HuH-7 (cell line): ENCODE data around the gene NPFF.
"Not testable (repeated sequence)": the region's sequence is repeated elsewhere in the genome, so short reads cannot be mapped to it uniquely, and the experiment has no call there.

Source experiments
- DNase-seq: peaks from one replicate; pipeline ENCODE4 v3.0.0; 2011; ENCODE audit warnings: low spot score

NPFF gene

GRCh38 chr12:53495903-53496751 lies 11.2 kb downstream of the NPFF start:
- DNase-seq: peak; percentile 47

GRCh38 chr12:53493610-53494391 lies 13.5 kb downstream of the NPFF start:
- DNase-seq: no peak

- peak; percentile 95 for DNase-seq
Measured at GRCh38 chr12:53492830-53493609, 14.3 kb downstream of the NPFF start.

GRCh38 chr12:53492188-53492587 lies 15.1 kb downstream of the NPFF start:
- no peak for DNase-seq

- DNase-seq: no peak
Measured at GRCh38 chr12:53489242-53489864, 17.9 kb downstream of the NPFF start.

GRCh38 chr12:53486736-53487487 lies 20.4 kb downstream of the NPFF start:
- no peak for DNase-seq

- DNase-seq: no peak
Measured at GRCh38 chr12:53485955-53486735, 21.1 kb downstream of the NPFF start.

GRCh38 chr12:53484686-53485575 lies 22.4 kb downstream of the NPFF start:
- no peak for DNase-seq

GRCh38 chr12:53483979-53484377 lies 23.3 kb downstream of the NPFF start:
- DNase-seq: no peak

- no peak for DNase-seq
Measured at GRCh38 chr12:53483225-53483978, 23.9 kb downstream of the NPFF start.

GRCh38 chr12:53482626-53483168 lies 24.6 kb downstream of the NPFF start:
- no peak for DNase-seq

- DNase-seq: peak; percentile 59
Measured at GRCh38 chr12:53481939-53482586, 25.2 kb downstream of the NPFF start.

GRCh38 chr12:53481458-53481857 lies 25.8 kb downstream of the NPFF start:
- DNase-seq: not testable (repeated sequence)

GRCh38 chr12:53480491-53481442 lies 26.5 kb downstream of the NPFF start:
- no peak for DNase-seq

- DNase-seq: no peak
Measured at GRCh38 chr12:53479331-53479730, 28.0 kb downstream of the NPFF start.

- no peak for DNase-seq
Measured at GRCh38 chr12:53478865-53479264, 28.4 kb downstream of the NPFF start.

GRCh38 chr12:53476769-53477209 lies 30.5 kb downstream of the NPFF start:
- DNase-seq: no peak
